ENCODE results near the gene PGLYRP1.

Gene PGLYRP1

DNA sequence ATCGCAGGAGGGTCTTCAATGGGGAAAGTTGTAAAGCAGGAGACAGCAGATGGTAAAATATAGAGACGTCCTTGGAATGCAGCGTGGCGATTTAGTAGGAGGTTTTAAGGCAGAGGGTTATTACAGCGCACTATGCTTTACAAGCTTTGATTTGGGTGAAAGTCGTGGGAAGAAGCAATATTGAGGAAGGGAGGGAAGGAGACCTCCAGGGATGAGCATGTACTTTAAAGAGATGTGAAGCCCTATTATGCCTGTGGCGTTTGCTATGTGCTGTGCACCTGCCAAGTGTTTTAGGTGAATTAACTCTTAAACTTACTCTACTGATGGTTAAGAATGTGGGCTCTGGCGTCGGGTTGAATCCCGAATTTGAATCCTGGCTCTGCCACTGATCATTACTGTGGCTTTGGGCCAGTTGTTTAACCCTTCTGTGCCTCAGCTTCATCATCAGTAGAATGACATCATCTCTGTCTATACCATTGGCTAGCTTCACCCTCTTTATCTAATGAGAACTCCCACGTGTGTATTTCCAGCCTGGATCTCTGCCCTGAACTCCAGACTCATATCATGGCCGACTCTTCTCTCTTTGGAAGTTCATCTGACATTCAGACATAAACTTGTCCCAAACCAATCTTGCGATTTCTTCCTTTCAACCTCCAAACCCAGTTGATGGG, 27.0 kb downstream of the PGLYRP1 start:
- no peaks in the 10 kb centered on the region for H3K9me3 ChIP-seq (ENCODE audit: low read length)
- H3K27me3 ChIP-seq (ENCODE audit: control insufficient read depth in 1 of 2, insufficient read depth in 2 of 2, low read length in 2 of 2) = peaks cover 0 to 16% of the 10 kb centered on the region in 2 donors
- peaks cover 14% of the 10 kb centered on the region for H3K4me1 ChIP-seq (ENCODE audit: insufficient read depth, low read length)
- H3K36me3 ChIP-seq (ENCODE audit: insufficient read depth, low read length) = peaks cover 6% of the 10 kb centered on the region
- H3K9ac ChIP-seq (ENCODE audit: low read length) = peak overlapping the region; percentile 51
- peak overlapping the region; percentile 62 to 85 for H3K4me3 ChIP-seq (ENCODE audit: low read depth in 1 of 2, low read length in 2 of 2)
- peak overlapping the region; percentile 63 for H3K27ac ChIP-seq (ENCODE audit: low read depth, low read length)

DNA sequence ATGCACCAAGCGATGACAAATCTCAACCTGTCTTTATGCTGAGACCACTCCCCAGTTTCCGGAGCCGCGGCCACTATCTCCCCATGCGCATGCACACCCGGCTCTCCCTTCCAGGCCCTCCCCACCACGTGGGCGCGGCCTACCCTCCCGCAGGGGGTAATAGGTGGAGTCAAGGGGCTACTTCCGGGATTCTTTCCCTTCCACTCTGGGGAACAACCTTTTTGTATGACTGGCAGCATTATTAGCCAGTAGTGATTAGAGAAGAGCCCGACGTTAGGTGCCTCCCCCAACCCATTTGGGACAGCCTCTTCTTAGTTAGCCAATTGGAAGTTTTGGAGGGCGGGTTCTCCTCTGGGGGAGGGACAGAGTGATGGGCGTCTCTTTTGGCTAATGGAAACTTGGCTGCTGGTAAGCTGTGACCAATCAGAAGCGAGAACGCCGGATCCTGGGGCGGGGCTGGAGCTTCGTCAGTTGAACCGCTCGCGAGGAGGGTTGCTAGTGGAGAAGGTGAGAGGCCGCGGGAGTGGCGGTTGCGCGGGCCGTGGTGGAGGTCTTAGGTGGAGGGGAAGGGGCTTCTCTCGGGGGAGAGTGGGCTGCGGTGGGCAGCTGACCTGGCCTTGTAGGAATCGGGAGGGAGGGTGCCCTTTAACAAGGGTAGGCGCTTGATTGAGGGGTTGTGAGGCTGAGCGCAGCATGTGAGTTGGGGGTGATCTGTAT, 27.7 kb downstream of the PGLYRP1 start, which contains the start of gene CCDC61:
Gene CCDC61, plus strand, starts transcription at position 470 of the 717 bp plus-strand sequence. CDS start 7,552 bp downstream, outside the sequence.
- peaks cover 11% of the 10 kb centered on the region for H3K4me1 ChIP-seq (ENCODE audit: insufficient read depth, low read length)
- peaks cover 6% of the 10 kb centered on the region for H3K36me3 ChIP-seq (ENCODE audit: insufficient read depth, low read length)
- H3K9me3 ChIP-seq (ENCODE audit: low read length) = no peaks in the 10 kb centered on the region
- H3K27ac ChIP-seq (ENCODE audit: low read depth, low read length) = peak within 1 kb of the TSS; percentile 63
- peak within 1 kb of the TSS; percentile 51 for H3K9ac ChIP-seq (ENCODE audit: low read length)
- peaks cover 0 to 19% of the 10 kb centered on the region in 2 donors for H3K27me3 ChIP-seq (ENCODE audit: control insufficient read depth in 1 of 2, insufficient read depth in 2 of 2, low read length in 2 of 2)
- H3K4me3 ChIP-seq (ENCODE audit: low read depth in 1 of 2, low read length in 2 of 2) = peak within 1 kb of the TSS; percentile 62 to 85

DNA sequence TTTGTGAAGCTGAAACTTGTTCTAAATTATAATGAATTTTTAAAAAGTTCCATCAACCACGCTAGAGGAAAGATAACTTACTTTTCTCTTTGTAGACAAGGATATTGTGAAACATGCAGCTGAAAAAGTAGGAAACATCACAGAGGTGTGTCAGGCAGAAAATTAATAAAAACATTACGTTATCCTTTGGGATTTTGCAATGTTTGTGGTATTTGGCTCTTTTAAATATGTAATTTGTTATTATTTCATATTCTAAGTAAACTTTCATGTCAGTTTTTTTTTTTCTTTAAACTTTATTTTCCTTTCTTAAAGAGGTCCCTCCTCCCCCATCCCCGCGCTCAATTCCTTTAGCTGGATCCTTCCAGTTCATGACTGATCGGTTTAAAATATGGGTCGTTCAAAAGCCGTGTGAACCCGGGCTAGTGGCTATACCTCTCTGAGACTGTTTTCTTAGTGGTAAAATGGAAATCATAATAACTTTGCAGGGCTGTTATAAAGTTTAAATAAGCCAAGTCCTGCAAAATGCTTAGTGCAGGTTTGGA, 28.3 kb downstream of the PGLYRP1 start:
- peak overlapping the region; percentile 40 to 85 for H3K4me3 ChIP-seq (ENCODE audit: low read depth in 1 of 2, low read length in 2 of 2)
- peaks cover 6% of the 10 kb centered on the region for H3K36me3 ChIP-seq (ENCODE audit: insufficient read depth, low read length)
- peaks cover 6% of the 10 kb centered on the region for H3K4me1 ChIP-seq (ENCODE audit: insufficient read depth, low read length)
- H3K9me3 ChIP-seq (ENCODE audit: low read length) = no peaks in the 10 kb centered on the region
- H3K9ac ChIP-seq (ENCODE audit: low read length) = peak overlapping the region; percentile 27
- H3K27ac ChIP-seq (ENCODE audit: low read depth, low read length) = no peak overlapping the region
- H3K27me3 ChIP-seq (ENCODE audit: control insufficient read depth in 1 of 2, insufficient read depth in 2 of 2, low read length in 2 of 2) = peaks cover 0 to 15% of the 10 kb centered on the region in 2 donors

DNA sequence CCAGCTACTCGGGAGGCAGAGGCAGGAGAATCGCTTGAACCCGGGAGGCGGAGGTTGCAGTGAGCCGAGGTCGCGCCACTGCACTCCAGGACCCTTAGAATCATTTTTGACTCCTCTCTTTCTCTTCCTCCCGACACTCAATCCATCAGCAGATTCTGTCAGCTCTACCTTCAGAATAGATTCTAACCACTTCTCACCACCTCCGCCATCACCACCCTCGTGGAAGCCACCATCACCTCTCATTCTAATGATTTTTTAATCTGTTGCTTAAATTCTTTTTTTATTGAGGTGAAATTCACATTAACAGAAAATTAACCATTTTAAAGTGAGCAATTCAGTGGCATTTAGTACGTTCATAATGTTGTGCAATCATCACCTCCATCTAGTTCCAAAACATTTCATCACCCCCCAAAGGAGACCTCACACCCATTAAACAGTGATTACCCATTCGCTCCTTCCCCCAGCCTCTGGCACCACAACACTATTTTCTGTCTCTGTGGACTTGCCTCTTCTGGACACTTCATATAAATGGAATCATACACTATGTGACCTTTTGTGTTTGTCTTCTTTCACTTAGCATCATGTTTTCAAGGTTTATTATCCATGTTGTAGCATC, 32.6 kb downstream of the PGLYRP1 start:
- no peaks in the 10 kb centered on the region for H3K4me1 ChIP-seq (ENCODE audit: insufficient read depth, low read length)
- H3K27me3 ChIP-seq (ENCODE audit: control insufficient read depth in 1 of 2, insufficient read depth in 2 of 2, low read length in 2 of 2) = peaks cover 0 to 4% of the 10 kb centered on the region in 2 donors
- no peaks in the 10 kb centered on the region for H3K36me3 ChIP-seq (ENCODE audit: insufficient read depth, low read length)
- H3K9me3 ChIP-seq (ENCODE audit: low read length) = no peaks in the 10 kb centered on the region
- H3K9ac ChIP-seq (ENCODE audit: low read length) = no peak overlapping the region
- no peak overlapping the region for H3K4me3 ChIP-seq (ENCODE audit: low read depth in 1 of 2, low read length in 2 of 2)
- no peak overlapping the region for H3K27ac ChIP-seq (ENCODE audit: low read depth, low read length)

DNA sequence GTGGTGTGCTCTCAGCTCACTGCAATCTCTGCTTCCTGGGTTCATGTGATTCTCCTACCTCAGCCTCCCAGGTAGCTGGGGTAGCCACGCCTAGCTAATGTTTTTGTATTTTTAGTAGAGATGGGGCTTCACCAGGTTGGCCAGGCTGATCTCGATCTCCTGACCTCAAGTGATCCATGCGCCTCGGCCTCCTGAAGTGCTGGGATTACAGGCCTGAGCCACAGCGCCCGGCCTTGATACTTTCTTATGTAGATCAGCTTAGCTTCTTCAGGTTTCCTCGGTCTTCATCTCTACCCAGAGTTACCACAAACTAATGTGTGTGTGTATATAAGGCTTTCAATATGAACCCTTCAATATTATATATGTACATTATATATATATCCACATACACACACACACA, 37.5 kb downstream of the PGLYRP1 start:
- Histone ChIP-seq H3K36me3 (ENCODE audit: insufficient read depth, low read length) (no peaks in the 10 kb centered on the region), H3K9ac (ENCODE audit: low read length) (no peak overlapping the region), H3K4me1 (ENCODE audit: insufficient read depth, low read length) (no peaks in the 10 kb centered on the region), H3K4me3 (ENCODE audit: low read depth in 1 of 2, low read length in 2 of 2) (no peak overlapping the region), H3K9me3 (ENCODE audit: low read length) (no peaks in the 10 kb centered on the region), H3K27me3 (ENCODE audit: control insufficient read depth in 1 of 2, insufficient read depth in 2 of 2, low read length in 2 of 2) (peaks cover 0 to 2% of the 10 kb centered on the region in 2 donors), H3K27ac (ENCODE audit: low read depth, low read length) (no peak overlapping the region)

DNA sequence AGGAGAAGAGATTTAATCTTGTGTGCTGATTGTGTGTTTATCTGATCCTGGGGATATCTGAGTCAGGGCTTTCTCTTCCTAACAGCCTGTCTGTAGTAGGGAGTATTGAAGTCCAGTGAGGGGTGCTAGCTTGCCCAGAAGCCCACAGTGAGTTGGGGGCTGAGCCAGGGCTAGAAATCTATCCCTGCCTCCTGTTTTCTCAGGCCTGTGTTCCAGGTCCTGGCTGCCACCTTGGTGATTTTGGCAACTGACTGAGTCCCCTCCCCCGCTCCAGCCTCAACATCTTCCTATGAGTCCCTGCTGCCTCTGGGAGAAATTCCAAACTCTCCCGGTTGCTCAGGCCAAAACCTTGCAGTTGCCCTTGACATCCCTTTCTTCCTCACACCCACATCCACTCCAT, 41.5 kb downstream of the PGLYRP1 start:
- Histone ChIP-seq H3K9me3 (ENCODE audit: low read length) (no peaks in the 10 kb centered on the region), H3K36me3 (ENCODE audit: insufficient read depth, low read length) (no peaks in the 10 kb centered on the region), H3K27me3 (ENCODE audit: control insufficient read depth in 1 of 2, insufficient read depth in 2 of 2, low read length in 2 of 2) (peaks cover 0 to under 1% of the 10 kb centered on the region in 2 donors), H3K4me1 (ENCODE audit: insufficient read depth, low read length) (no peaks in the 10 kb centered on the region), H3K9ac (ENCODE audit: low read length) (no peak overlapping the region), H3K27ac (ENCODE audit: low read depth, low read length) (no peak overlapping the region), H3K4me3 (ENCODE audit: low read depth in 1 of 2, low read length in 2 of 2) (no peak overlapping the region)

DNA sequence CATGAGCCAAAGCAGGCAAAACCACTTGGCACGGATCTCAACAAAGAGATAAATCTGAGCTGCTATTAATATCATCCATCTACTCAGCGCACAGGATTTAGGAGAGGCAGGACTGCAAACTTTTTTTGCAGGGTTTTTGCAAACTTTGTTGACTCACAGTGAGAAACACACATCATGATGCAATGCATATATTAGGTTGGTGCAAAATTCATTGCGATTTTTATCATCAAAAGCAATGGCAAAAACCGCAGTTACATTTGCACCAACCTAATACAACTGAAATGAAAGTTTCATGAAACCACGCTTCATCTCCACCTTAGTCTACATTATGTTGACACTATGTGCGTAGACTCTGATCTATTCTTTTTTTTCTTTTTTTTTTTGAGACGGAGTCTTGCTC, 44.7 kb downstream of the PGLYRP1 start:
- Histone ChIP-seq H3K4me1 (ENCODE audit: insufficient read depth, low read length) (no peaks in the 10 kb centered on the region), H3K9me3 (ENCODE audit: low read length) (no peaks in the 10 kb centered on the region), H3K27me3 (ENCODE audit: control insufficient read depth in 1 of 2, insufficient read depth in 2 of 2, low read length in 2 of 2) (peaks cover 12 to 26% of the 10 kb centered on the region in 2 donors), H3K4me3 (ENCODE audit: low read depth in 1 of 2, low read length in 2 of 2) (no peak overlapping the region), H3K27ac (ENCODE audit: low read depth, low read length) (no peak overlapping the region), H3K36me3 (ENCODE audit: insufficient read depth, low read length) (no peaks in the 10 kb centered on the region), H3K9ac (ENCODE audit: low read length) (no peak overlapping the region)

DNA sequence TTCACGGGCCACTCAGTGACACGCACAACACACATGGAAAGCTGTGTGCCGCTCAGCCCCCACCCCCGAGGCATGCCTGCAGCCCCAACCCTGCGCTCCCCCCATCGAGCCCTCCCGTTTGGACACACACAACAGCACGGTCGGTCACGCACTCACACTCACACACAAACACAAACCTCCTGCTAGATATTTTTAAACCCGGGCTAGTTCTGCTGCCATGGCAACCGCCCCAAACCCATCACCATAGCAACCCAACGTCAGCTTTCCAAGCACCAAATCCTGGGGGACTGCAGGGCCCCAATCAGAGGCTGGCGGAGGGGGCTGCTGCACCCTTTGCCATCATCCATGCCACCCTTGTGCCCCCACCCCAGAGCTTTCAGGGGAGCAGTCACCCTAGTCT, 46.7 kb downstream of the PGLYRP1 start:
- no peak overlapping the region for H3K27ac ChIP-seq (ENCODE audit: low read depth, low read length)
- H3K27me3 ChIP-seq (ENCODE audit: control insufficient read depth in 1 of 2, insufficient read depth in 2 of 2, low read length in 2 of 2) = peaks cover 27 to 42% of the 10 kb centered on the region in 2 donors
- H3K9ac ChIP-seq (ENCODE audit: low read length) = no peak overlapping the region
- no peaks in the 10 kb centered on the region for H3K4me1 ChIP-seq (ENCODE audit: insufficient read depth, low read length)
- no peaks in the 10 kb centered on the region for H3K36me3 ChIP-seq (ENCODE audit: insufficient read depth, low read length)
- no peaks in the 10 kb centered on the region for H3K9me3 ChIP-seq (ENCODE audit: low read length)
- H3K4me3 ChIP-seq (ENCODE audit: low read depth in 1 of 2, low read length in 2 of 2) = no peak overlapping the region

DNA sequence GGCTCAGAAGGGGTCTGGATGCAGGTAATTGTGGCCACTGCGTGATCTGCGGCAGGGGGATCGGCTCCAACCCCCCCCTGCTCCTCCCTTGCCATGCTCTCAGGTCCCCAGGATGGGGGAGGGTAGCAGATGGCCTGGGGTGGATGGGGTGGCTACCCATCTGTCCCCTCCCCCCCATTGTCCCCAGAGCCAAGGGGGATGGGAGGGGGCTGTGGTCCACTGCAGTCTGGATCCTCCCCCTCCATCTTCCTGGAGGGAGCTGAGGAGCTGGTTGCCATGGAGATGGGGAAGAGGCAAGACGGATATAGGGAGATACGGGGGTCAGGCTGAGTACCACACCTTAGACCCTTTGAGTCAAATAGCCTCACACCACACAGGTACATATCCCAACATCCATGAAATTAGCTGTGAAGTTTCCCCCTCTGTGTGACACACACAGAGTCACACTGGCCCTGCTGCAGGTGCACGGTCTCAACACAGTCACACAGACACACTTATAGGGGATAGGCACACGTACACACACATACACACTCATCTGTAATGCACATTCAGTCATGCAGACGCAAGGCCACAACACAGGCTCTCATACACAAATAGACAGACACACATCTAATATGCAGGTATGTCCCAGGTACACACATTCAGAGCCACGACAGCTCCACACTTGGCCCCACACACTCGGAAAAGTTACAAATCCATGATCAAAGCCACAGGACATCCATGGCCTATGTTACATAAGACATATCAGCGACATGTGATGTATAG, 47.4 kb downstream of the PGLYRP1 start:
- no peaks in the 10 kb centered on the region for H3K4me1 ChIP-seq (ENCODE audit: insufficient read depth, low read length)
- no peak overlapping the region for H3K4me3 ChIP-seq (ENCODE audit: low read depth in 1 of 2, low read length in 2 of 2)
- H3K9me3 ChIP-seq (ENCODE audit: low read length) = no peaks in the 10 kb centered on the region
- no peak overlapping the region for H3K27ac ChIP-seq (ENCODE audit: low read depth, low read length)
- H3K27me3 ChIP-seq (ENCODE audit: control insufficient read depth in 1 of 2, insufficient read depth in 2 of 2, low read length in 2 of 2) = peaks cover 33 to 47% of the 10 kb centered on the region in 2 donors
- H3K9ac ChIP-seq (ENCODE audit: low read length) = no peak overlapping the region
- no peaks in the 10 kb centered on the region for H3K36me3 ChIP-seq (ENCODE audit: insufficient read depth, low read length)

DNA sequence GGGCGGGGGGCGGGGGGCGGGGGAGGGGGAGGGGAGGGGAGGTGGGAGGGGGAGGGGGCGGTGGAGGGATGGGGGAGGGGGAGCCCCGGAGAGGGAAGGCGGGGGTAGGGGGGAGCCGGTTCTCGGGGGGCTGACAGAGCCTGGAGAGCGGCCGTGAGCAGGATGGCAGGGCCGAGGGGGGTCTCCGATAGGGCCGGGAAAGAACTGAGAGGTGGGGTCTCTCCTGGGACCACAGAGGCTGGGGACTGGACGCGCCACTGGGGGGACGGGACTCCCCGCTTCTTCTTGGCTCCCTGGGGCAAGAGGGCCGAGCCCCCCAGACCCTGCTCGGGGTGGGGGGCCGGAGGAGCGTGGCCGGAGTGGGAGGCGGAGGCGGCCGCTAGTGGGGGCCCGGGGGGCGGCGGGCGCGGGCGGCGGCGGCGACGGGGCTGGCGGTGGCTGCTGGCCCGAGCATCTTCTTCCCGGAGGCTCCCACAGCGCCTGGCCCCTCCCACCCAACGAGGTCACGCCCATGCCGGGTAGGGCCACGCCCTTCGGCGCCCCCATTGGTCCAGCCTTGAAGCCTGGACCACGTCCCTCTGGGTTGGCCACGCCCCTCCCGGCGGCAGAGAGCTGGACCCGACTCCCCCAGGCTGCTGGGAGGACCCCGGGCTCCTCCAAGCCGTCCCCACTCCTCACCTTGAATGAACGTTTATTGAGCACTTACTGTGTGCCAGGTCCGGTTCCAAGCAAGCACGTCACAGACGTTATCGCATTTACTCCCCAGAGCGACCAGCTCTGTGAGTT, 49.1 kb downstream of the PGLYRP1 start, which contains the start of gene NOVA2:
Gene NOVA2, minus strand, starts transcription at position 313 of the 786 bp plus-strand sequence. CDS start 514 bp downstream, outside the sequence.
- H3K4me3 ChIP-seq (ENCODE audit: low read depth in 1 of 2, low read length in 2 of 2) = no peak within 1 kb of the TSS
- H3K27me3 ChIP-seq (ENCODE audit: control insufficient read depth in 1 of 2, insufficient read depth in 2 of 2, low read length in 2 of 2) = peaks cover 33 to 50% of the 10 kb centered on the region in 2 donors
- no peaks in the 10 kb centered on the region for H3K36me3 ChIP-seq (ENCODE audit: insufficient read depth, low read length)
- no peak within 1 kb of the TSS for H3K9ac ChIP-seq (ENCODE audit: low read length)
- H3K4me1 ChIP-seq (ENCODE audit: insufficient read depth, low read length) = no peaks in the 10 kb centered on the region
- H3K9me3 ChIP-seq (ENCODE audit: low read length) = no peaks in the 10 kb centered on the region
- no peak within 1 kb of the TSS for H3K27ac ChIP-seq (ENCODE audit: low read depth, low read length)
